Epidermal melanocyte (primary cell): ENCODE results near the gene ANKRD63.
A peak's percentile ranks its signal among the peaks of the same experiment; 100 is the strongest.

ENCODE experiments used
- DNase-seq: peaks from one replicate; pipeline ENCODE4 v3.0.0; 2011; ENCODE audit warnings: low spot score; ENCODE audit not compliant: insufficient read length

The ANKRD63 gene

GRCh38 chr15:40243126-40243810 is 39.6 kb downstream of the ANKRD63 start:
- peak; percentile 5 for DNase-seq

GRCh38 chr15:40242601-40243000 is 40.3 kb downstream of the ANKRD63 start:
- peak; percentile 1 for DNase-seq

- DNase-seq: peak; percentile 4
Observed at GRCh38 chr15:40242213-40242599, 40.7 kb downstream of the ANKRD63 start.

GRCh38 chr15:40241269-40242212 is 41.3 kb downstream of the ANKRD63 start:
- DNase-seq: peak; percentile 8

- DNase-seq: no peak
Observed at GRCh38 chr15:40240619-40241221, 42.1 kb downstream of the ANKRD63 start.

- DNase-seq: no peak
Observed at GRCh38 chr15:40239693-40240618, 42.9 kb downstream of the ANKRD63 start.

- DNase-seq: no peak
Observed at GRCh38 chr15:40239404-40239692, 43.5 kb downstream of the ANKRD63 start.

GRCh38 chr15:40238532-40239403 is 44.1 kb downstream of the ANKRD63 start, which contains the start of gene PAK6:
PAK6 (plus strand) TSS chr15:40239063; CDS start chr15:40264786, 25,723 bp downstream.
- no peak for DNase-seq

- no peak for DNase-seq
Observed at GRCh38 chr15:40235201-40235885, 47.5 kb downstream of the ANKRD63 start.

GRCh38 chr15:40234783-40235182 is 48.1 kb downstream of the ANKRD63 start:
- DNase-seq: no peak

GRCh38 chr15:40233727-40234577 is 48.9 kb downstream of the ANKRD63 start:
- no peak for DNase-seq

- no peak for DNase-seq
Observed at GRCh38 chr15:40232625-40233070, 50.2 kb downstream of the ANKRD63 start.
